ENCODE results near the gene KCNJ4.
"Not testable (repeated sequence)": the region's sequence is repeated elsewhere in the genome, so short reads cannot be mapped to it uniquely, and the experiment has no call there.

KCNJ4 gene

DNA sequence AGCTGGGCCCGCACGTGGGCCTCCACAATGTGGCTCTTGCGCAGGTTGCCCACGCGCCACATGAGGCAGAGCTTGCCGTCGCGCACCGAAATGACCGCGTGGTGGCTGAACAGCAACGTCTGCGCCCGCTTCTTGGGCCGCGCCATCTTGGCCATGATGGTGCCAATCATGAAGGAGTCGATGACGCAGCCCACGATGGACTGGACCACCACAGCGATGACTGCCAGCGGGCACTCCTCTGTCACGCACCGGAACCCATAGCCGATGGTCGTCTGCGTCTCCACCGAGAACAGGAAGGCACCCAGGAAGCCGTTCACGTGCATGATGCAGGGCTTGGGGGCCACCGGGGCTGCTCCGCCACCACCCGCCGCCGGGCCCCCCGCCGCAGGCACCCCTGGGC lies 27.5 kb downstream of the KCNJ4 start:
- DNase-seq = no peak

DNA sequence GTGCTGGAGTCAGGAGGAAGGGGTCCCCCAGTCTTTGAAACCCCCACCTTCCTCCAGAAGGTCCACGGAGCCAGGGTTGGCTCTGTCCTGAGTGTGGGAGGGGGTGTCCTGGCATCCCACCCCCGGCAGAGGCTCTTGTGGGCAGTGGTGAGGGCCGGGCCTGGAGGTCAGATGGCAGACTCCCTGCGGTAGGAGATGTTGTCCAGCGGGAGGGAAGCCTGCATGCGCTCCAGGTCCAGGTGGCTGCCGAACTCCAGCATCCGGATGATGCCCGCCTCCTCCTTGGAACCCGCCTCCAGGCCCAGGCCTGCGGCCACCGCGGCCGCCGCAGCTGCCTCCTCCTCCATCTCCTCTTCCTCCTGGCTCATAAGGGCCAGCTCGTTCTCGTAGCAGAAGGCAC lies 28.4 kb downstream of the KCNJ4 start:
- no peak for DNase-seq

DNA sequence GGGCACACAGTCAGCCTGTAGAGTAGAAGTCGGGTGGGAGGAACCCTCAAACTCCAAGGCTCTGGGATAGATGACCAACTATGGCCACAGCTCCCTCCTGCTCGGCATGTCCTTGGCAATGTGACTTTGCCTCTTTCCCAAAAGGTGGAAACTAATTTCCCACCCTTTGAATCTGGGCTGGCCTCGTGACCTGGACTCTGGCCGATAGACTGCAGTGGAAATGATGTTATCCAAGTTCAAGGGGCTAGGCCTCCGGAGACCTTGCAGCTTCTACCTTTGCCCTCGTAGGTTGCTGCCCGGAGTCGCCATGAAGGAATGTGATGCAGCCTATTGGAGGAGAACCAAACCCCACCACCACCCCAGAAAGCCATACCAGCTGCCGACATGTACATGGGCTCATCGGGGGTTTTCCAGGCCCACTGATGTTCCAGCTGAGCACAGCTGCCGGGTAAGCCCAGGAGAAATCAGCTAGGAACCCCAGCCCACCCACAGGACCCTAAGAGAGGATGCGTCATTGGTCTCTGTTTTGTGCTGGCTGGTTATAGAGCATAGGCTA lies 30.4 kb downstream of the KCNJ4 start:
- no peak for DNase-seq

DNA sequence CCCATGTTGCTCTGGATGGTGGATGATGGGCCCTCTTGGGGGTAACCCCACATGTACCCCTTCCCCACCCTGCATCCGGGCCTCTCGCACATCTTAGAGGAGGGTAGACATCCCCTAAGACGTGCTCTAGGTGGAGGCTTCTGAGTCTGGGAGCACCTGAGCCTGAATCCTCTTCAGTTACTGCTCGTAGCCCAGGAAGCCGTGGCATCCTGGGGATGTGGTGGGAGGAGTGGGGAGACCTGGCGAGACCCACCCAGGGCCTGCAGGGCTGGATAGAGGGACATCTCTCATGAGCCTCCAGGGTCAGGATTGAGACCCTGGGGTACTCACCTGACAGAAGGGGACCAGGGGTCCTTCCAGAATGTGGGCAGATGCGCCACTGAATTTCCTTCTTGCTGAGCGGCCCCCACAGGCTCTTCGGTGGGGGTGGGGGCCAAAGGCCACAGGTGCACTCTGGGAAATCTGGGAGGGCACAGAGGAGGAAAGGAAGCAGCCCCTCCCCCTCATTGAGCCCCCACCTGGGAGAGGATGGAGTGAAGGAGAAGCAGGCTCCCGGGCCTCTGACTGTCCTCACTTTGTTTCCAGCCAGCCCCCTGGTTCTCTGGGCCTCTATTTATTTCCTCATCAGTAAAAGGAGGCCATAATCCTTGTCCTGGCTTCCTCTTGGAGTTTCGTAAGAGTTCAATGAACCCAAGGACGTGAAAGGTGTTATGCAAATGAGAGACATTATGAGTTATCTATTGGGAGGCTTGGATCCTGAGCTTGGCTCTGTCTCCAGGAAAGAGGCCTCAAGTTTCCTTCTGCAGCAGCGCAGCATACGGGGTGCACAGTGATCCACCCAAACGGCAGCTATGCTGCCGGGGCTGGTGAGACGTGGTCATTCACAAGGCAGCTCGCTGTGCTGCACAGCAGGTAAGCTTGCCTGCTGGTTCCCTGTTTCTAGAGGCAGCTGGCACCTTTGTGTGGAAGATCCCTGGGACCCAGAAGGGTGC lies 31.2 kb downstream of the KCNJ4 start:
- no peak for DNase-seq

DNA sequence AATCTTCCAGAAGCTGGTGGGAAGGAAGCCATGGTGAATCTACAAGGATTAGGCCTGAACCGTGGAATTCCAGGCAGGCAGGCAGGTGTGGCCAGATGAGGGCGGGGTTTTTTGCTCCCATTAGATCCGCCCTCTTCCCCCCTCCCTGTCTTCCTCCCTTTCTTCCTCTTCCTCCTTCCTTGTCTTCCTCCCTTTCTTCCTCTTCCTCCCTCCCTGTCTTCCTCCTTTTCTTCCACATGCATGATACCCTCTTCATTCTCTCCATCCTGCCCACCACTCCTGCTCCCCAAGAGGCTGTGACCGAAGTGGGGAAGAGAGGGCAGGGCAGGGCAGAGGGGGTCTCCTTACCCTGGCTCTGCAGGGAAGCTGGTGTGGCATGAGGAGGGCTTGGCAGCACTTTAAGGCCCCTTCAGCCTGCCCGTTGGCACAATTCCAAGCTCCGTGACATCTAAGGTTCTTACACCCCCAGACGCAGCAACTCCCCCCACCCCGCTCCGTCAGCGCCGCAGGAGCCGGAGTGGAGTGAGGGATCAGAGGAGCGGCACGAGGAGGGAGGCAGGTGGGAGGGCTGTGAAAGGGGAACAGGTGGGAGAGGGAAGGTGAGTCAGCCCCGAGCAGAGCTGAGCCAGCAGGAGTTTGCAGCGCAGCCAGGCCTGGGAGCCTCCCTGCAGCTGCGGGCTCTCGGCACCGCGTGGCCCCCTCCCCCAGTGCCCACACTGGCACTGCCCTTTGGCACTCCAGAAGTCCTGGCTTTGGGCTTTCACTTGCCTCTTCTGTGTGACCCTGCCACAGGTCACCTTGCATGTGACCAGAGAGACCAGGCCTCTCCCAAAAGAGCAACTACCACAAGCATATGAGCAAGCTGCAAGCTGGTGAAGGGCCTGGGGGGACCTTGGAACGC lies 32.1 kb downstream of the KCNJ4 start:
- DNase-seq = no peak

DNA sequence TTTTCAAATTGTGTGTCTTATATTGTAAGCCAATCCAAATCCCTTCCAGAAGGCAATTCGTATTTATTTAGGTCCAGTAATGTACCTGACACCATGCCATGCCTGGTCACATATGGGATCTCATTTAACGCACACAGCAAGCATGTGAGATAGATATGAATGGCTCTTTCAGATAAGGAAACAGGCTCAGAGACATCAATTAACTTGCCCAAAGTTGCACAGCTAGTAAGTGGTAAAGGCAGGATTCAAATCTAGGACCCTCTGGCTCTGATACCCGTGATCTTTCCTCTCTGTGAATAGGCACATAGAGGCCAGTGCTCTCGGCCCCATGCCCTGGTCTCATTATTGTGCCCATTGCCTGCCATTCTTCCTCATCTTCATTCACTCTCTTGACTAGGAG lies 34.3 kb downstream of the KCNJ4 start:
- DNase-seq = no peak

DNA sequence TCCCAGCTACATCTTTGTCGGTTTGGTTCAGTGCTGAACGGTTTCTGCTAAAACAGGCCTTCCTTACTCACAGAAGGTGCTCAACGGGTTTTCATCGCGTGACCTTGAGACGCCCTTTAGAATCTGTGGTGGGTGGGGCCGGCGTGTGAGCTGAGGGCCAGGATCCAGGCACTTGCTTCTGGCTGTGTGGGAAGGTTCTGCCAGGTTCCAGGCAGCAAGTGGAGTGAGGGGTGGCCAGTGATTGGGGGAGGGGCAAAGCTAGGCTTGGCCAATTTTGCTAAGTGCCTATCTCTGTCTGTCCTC lies 35.2 kb downstream of the KCNJ4 start:
- no peak for DNase-seq

DNA sequence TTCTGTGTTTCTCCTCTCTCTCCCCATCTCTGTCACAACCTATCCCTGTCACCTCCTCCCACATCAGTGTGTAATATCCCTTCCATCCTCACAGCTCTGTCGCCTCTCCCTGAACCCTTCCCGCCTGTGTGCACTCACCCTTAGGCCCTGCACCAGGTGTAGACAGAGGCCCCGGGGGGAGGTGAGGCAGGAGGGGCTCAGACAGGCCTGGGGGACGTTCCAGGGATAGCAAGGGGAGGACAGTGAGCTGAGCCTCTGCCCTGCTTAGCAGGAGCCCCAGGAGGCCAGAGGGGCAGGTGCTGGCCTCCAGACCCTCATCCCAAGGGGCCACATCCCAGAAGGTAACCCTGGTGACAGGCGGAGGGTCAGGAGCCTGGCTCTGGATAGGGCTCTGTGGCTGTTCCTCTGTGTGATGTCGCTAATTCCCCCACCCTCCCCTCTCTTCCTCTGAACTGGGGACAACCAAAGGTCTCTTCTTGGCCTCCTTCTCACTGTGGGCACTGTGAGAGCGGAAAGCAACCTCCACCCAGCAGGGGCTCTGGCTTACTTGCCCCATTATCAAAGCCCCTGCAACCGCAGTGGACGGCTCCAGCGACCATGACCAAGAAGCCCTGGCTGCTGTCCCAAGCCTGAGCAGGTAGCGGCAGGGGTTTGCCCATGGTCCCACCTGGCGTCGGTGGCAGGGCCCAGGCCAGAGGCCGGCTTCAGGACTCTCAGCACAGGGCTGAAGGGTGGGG lies 35.7 kb downstream of the KCNJ4 start:
- DNase-seq = no peak

DNA sequence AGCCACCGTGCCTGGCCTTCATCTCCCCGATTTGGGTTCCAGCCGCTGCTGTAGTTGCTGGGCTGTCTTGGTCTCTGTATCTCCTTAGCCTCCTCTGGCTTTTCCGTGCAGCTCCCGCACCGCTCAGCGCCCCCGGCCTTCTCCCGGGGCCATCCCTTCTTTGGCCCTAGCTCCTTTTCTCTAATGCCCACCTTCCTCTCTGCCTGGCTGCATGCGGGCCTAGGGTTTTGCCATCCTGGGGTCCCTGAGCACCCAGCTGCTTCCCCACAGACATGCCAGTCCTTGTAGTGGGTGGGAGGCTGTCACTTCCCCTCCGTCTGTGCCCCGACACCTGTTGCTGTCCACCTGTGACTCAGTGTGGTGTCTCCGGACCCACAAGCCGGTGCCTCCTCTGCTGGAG lies 36.4 kb downstream of the KCNJ4 start:
- DNase-seq = no peak

DNA sequence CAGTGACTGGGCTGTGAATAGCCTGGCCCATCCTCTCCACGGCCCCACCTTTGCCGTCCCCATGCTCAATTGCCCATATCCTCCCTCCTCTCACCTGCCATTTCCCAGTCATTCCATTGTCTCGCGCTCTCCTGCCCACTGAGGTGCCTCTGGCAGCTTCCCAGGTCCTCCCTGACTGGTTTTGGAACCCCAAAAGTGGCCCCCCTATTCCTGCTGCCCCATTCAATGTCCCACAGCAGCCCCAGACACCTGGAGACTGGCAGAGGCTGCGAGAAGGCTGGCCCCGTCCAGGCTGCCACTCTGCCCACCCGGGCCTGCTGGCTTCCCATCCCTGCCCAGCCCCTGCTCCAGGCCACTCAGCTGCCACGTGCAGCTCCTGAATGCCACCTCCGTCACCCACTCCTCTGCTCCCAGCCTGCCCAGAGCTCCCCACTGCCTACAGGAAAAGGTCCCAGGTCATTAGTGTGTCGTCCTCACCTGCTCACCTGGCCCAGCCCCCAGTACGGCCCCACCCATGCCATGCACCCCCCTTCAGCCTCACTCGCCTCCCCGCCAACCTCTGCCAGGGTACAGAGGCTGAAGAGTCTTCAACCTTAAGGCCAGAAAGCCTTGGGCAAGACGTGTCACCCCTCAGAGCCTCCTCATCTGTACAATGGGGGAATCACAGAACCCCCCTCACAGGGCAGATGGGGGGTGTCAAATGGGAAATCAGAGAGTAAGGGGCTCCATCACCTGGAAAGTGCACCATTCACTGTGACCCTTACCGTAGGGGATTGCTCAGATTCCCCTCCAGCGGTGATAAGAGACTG lies 37.5 kb downstream of the KCNJ4 start:
- DNase-seq = no peak

DNA sequence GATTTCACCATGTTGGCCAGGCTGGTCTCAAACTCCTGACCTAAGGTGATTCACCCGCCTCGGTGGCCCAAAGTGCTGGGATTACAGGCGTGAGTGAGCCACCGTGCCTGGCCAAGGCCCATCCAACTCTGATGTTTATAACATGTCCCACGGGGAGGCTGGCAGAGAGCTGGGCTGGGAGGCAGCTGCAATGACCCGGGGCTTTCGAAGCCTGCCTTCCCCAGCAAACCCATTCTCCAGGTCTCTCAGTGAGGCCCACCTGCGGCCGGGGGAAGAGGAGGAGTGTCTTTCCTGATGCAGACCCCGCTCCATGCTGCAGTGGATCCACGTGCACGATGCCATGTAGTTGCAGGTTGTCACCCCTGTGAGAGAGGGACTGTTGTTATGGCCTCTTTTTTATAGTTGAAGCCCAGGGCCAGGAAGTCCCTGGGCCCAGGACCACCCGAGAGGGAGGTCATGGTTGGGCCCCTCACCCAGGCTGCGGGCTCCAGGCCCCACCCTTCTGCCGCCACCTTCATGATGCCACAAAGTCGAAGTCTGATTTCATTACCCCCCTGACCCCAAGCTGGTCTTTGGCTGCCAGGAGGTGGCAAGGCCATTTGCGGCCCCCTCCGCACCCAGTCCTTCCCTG lies 38.3 kb downstream of the KCNJ4 start:
- no peak for DNase-seq

DNA sequence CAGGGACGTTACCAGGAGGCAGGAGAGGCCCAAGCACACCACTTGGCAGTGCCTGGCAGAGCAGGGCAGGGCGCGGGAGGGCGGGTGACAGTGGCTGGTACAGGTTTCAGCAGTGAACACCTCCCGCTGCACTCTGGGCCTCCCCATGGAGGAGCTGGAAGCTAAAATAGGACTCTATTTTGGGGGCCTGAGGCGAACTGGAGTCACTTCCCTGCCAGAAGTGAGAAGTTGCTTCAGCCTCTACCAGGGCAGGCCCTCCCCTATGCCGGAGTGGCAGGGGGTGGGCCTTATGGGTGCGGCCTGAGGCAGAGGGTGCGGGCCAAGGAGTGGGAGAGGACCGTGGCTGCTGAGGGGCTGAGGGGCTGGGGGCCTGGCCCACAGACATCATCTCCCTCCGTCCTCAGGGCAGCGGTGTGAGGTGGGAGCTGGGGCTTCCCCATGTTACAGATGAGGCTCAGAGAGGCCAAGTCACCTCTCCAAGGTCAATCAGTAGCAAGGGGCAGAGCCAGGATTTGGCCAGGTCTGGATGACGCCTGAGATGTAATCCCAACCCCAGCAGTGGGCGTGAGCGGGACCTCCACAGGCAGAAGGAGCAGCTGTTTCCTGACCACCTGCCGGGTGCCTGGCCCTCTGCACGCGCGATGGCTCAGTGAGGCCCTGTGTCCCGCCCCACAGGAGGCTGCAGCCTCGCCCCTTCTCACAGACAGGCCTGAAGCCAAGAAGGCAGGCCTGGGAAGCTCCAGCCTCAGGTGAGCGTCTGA lies 39.3 kb downstream of the KCNJ4 start:
- no peak for DNase-seq

DNA sequence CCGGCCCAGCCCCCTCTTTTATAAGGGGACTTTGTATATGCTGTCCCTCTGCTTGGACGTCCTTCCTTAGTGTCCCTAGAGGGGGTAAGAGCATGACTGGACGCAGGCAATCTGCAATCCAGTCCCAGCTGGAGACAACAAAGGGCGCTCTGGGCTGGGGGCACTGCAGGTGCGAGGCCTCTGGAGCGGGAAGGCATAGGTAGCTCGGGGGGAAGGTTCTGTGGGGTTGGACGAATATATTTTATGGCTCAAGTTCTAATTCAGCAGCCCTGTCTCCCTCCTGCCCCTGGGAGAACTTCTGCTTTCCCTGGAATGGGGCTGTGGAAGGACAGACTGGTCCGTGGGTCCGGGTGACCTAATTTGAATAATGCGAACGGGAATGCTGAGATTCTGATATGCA lies 40.0 kb downstream of the KCNJ4 start:
- DNase-seq = no peak

DNA sequence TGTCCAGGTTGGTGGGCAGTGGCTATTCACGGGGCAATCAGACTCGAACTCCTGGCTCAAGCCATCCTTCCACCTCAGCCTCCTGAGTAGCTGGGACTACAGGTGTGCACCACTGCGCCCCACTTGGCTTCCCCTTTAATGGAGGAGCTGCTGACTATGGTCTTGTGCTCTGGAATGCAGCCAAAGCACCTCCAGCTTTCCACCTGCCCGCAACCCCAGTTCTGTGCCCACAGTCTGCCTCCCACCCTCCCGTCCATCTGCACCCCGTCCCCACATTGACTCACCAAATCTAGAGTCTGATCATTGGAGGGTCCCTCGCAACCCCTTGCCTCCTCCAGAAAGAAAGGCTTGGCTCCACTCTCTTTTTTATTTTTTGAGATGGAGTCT lies 41.0 kb downstream of the KCNJ4 start:
- DNase-seq = no peak

DNA sequence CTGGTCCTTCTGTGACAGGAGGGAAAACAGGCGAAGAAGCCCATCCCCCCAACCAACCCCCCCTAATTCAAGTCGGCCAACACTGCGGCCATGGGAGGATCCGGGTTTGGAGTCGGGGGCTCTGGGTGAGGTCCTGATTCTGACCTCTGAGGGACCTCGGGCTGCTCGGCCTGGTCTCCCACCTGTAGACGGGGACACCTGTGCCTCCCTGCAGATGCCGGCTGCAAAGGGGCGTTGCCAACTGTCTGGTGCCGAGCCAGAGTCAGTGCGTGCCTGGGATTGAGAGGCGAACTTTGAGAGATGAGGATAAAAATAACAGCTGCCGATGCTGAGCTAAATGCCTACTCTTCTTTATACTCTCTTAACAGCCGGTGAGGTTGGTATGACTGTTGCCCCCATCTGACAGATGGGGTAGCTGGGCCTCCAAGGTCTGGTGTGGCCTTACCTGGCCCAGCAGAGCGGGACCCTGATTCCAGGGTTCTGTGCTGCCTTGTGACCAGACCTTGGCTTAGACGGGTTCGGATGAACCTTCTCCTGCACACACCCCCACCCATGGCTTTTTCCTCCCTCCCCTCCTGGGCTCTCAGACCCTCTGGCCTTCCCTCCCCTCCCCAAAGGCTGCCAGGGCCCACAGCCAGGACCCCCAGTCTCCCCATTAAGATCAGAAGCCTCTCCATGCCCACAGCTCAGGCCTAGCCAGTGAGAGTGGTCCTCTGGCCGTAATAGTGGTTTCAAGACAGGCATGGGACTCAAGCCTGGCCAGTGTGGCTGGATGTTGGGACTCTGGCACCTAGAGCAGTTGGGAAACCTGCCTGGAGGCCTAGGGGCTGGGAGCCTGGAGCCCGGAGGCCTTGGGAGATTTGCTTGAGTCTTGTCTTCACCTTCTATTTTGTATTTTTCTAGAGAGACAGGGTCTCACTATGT lies 41.7 kb downstream of the KCNJ4 start:
- no peak for DNase-seq

DNA sequence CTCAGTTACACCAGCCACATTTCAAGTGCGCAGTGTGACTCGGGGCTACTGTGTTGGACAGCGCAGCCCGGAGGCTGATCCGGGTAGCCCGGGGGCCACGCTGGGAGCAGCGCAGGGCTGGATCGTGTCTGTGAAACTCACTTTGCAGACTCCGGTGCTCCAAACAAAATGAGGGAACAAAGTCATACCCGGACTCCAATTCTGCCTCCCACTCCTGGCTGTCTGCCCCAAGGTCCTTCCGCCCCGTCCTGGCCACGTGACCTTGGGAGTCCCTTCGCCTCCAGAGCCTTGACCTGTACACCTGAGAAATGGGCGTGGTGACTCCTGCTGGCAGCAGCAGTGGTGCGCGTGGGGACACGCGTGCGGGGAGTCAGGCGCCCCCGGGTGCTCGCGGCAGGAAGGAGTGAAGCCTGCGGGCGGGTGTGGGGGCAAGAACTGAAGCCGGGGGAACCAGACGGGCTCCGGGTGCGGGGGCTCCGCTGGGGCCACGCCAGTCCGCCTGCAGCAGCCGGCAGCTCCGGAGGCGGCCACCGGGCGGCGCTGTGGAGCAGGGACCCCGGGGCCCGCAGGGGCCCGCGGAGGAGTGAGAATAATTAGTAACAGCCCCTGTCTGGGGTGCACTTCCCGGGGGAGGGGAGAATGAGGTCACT lies 42.4 kb downstream of the KCNJ4 start:
- no peak for DNase-seq

DNA sequence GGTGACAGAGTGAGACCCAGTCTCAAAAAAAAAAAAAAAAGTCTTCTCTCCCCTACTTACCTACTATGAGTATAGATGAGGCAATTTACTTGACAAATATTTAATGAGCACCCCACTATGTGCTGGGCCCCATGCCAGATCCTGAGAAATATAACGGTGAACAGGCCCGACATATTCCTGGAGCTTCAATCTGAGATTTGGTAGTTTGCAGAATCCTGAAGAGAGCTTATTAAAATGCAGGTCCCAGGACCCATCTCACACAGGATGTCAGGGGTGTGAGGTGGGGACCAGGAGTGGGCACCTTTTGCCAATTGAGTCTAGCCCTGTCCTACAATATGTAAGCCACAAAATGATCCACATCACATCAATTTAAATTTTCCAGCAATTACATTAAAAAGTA lies 44.0 kb downstream of the KCNJ4 start:
- no peak for DNase-seq

DNA sequence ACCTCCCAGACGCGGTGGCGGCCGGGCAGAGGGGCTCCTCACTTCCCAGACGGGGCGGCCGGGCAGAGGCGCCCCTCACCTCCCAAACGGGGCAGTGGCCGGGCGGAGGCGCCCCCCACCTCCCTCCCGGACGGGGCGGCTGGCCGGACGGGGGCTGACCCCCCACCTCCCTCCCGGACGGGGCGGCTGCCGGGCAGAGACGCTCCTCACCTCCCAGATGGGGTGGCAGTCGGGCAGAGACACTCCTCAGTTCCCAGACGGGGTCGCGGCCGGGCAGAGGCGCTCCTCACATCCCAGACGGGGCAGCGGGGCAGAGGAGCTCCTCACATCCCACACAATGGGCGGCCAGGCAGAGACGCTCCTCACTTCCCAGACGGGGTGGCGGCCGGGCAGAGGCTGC lies 45.1 kb downstream of the KCNJ4 start:
- not testable (repeated sequence) for DNase-seq

DNA sequence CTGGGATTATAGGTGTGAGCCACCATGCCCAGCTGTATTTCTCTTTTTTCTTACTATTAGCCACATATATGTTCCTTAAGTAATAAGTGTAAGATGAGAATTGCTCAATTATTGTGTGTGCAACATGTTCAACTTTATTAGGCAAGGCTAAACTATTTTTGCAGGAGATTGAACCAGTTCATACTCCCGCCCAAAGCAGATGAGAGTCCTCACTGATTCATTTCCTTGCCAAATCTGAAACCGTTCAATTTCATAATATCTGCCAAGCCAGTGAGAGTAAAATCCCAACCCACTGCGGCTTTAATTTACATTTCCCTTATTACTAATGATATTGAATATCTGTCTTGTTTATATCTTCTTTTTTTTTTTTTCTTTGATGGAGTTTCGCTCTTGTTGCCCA lies 48.4 kb downstream of the KCNJ4 start:
- no peak for DNase-seq
